Effector memory CD8-positive, alpha-beta T cell (primary cell): Measurements from ENCODE around the gene NGB.
"Not testable (repeated sequence)": the region's sequence is repeated elsewhere in the genome, so short reads cannot be mapped to it uniquely, and the experiment has no call there.

Experiments
- ATAC-seq: fragments of 150-1000 bp; cut with Tn5 transposase; replicated peaks from 2 replicates; pipeline ENCODE4 v1.10.0; 2021; ENCODE audit warnings: mild to moderate bottlenecking, moderate library complexity
- DNase-seq, 3 experiments: peaks; one replicate each; pipeline ENCODE4 v3.0.0; 2021
- H3K27ac Mint-ChIP-seq, 2 donors: one replicate each; pipeline ENCODE4 v1.8.0; 2022; ENCODE audit warnings: mild to moderate bottlenecking in 2 of 2, mixed read lengths in 2 of 2, moderate library complexity in 2 of 2
- H3K27me3 Mint-ChIP-seq, 2 donors: one replicate each; pipeline ENCODE4 v1.8.0; 2022; ENCODE audit warnings: mixed read lengths in 2 of 2
- H3K36me3 Mint-ChIP-seq: one replicate; pipeline ENCODE4 v1.8.0; 2022; ENCODE audit warnings: mild to moderate bottlenecking, moderate library complexity, mixed read lengths; ENCODE audit not compliant: insufficient read depth
- H3K4me1 Mint-ChIP-seq, 2 donors: one replicate each; pipeline ENCODE4 v1.8.0; 2022; ENCODE audit warnings: low read depth in 2 of 2, mixed read lengths in 2 of 2
- H3K4me3 Mint-ChIP-seq, 2 donors: one replicate each; pipeline ENCODE4 v1.8.0; 2022; ENCODE audit warnings: mild to moderate bottlenecking in 2 of 2, mixed read lengths in 2 of 2, moderate library complexity in 2 of 2
- H3K9me3 Mint-ChIP-seq, 2 donors: one replicate each; pipeline ENCODE4 v1.8.0; 2022; ENCODE audit warnings: mixed read lengths in 2 of 2

Gene NGB

GRCh38 chr14:77280921-77281320, 9.9 kb upstream of the NGB start:
- not testable (repeated sequence) for H3K36me3 Mint-ChIP-seq, H3K27ac Mint-ChIP-seq, H3K9me3 Mint-ChIP-seq, H3K4me3 Mint-ChIP-seq, H3K4me1 Mint-ChIP-seq, DNase-seq, H3K27me3 Mint-ChIP-seq, ATAC-seq

DNA sequence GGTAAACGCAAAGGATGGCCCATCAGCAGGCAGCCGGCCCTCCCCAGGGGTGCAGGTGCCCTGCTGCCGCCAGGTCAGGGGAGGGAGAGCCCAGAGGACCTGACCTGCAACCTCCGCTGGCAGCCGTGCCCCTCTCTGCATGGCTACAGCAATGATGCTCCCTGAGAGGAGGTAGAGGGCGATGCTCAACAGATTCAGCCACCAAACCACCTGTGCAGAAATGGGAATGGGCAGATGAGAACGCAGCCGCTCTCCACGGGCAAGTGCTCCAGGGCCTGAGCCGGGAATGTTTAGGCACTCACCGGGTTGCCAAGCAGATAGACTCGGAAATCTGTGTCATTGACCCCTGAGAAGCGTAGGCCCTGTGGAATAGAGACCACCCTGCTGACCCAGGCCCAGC, 8.7 kb upstream of the NGB start:
- Mint-ChIP-seq H3K9me3 (no peaks in the 10 kb centered on the region), H3K27me3 (no peaks in the 10 kb centered on the region), H3K4me1 (no peaks in the 10 kb centered on the region), H3K36me3 (no peaks in the 10 kb centered on the region), H3K27ac (no peak overlapping the region), H3K4me3 (no peak overlapping the region)
- DNase-seq (no peak), ATAC-seq (no peak)

- no peaks in the 10 kb centered on the region for H3K36me3 Mint-ChIP-seq
- peaks cover 0 to 4% of the 10 kb centered on the region in 2 donors for H3K27me3 Mint-ChIP-seq
- DNase-seq: no peak
- ATAC-seq: no peak
- no peak overlapping the region for H3K27ac Mint-ChIP-seq
- no peak overlapping the region for H3K4me3 Mint-ChIP-seq
- no peaks in the 10 kb centered on the region for H3K4me1 Mint-ChIP-seq
- no peaks in the 10 kb centered on the region for H3K9me3 Mint-ChIP-seq
These were observed 7.6 kb upstream of the NGB start for GRCh38 chr14:77278461-77279230.

- Mint-ChIP-seq H3K27me3 (peaks cover 17 to 21% of the 10 kb centered on the region in 2 donors), H3K4me3 (no peak overlapping the region), H3K27ac (no peak overlapping the region), H3K9me3 (no peaks in the 10 kb centered on the region), H3K4me1 (peaks cover 0 to 3% of the 10 kb centered on the region in 2 donors), H3K36me3 (no peaks in the 10 kb centered on the region)
- ATAC-seq (no peak), DNase-seq (no peak)
These were observed 6.0 kb upstream of the NGB start for GRCh38 chr14:77276959-77277358.

DNA sequence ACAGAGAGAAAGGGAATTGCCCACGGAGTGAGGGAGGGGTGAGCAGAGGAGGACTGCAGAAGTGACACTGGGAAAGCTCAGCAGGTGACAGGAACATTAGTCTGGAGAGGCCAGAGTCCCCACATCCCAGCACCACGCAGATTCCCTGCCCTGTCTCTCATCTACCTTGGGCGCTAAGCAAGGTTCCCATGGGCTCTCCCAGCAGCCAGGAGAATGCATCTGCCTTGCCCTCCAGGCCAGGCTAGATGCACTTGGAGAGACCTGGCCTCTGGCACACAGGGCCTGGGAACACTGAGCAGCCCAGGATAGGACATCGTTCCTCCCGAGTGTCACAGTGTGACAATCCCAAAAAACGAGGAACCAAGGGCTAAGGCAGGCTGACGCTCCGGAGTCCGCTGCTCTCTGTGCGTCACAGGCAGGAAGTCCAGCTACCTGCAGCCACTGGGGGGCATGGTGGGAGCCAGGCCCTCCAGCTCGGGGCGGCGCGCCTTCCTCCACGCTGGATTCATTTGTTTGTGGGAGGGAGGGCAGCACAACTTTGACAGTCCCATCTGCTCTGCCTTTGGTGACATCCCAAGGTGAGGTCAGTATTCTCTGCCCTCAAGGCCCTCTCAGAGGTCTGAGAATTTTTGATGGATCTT, 5.4 kb upstream of the NGB start:
- no peak overlapping the region for H3K4me3 Mint-ChIP-seq
- peaks cover 22 to 27% of the 10 kb centered on the region in 2 donors for H3K27me3 Mint-ChIP-seq
- no peaks in the 10 kb centered on the region for H3K36me3 Mint-ChIP-seq
- H3K27ac Mint-ChIP-seq: no peak overlapping the region
- peaks cover 0 to 3% of the 10 kb centered on the region in 2 donors for H3K4me1 Mint-ChIP-seq
- H3K9me3 Mint-ChIP-seq: no peaks in the 10 kb centered on the region
- DNase-seq (no peak), ATAC-seq (no peak)

DNA sequence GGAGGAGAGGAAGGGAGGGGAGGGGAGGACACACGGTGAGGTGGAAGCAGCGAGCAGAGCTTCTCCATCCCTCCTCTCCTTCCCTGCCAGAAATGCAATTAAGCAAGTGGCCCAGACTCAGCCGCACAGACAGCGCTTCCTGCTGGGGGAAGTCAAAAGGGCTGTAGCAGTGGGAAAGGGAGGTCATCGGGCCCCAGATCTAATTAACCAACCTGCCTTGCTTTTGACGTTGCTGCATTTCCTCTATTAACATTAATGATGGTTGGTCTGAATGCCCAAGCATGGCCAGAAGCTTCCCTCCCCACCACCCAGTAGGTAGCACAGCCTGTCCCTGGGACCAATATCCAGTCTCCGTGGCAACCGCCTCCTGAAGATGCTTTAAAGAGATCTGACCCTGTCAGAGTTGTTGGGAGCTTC, 4.6 kb upstream of the NGB start:
- ATAC-seq (no peak), DNase-seq (no peak)

DNA sequence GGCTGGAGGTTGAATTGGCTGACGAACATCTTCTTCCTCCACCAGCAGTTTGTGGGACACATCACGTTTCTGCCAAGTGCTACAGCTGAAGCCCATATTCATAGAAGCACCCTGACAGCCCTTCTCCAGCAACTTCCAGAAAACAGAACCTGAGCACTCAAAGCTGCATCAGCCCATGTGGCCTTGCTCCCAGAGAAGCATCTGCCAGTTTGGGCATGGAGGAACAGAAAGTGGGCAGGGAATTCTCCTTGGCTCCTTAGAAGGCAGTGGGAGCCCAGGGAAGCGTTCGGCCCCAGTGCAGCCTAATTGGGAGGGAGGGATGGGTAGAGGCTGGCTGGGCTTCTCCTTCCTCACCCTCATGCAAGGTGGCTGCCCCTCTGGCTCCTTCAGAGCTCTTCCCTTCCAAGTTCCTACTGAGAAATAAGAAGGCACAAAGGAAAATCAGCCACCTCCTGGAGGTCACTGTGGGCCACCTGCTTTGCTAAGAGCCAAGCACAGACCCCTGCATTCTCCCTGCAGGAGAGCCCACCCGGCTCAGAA, 4.1 kb upstream of the NGB start:
- Mint-ChIP-seq H3K4me3 (no peak overlapping the region), H3K27ac (no peak overlapping the region), H3K9me3 (no peaks in the 10 kb centered on the region), H3K4me1 (peaks cover 0 to 4% of the 10 kb centered on the region in 2 donors), H3K36me3 (no peaks in the 10 kb centered on the region), H3K27me3 (peaks cover 29 to 36% of the 10 kb centered on the region in 2 donors)
- ATAC-seq (no peak), DNase-seq (no peak)

More for the DNA sequence above, 4.6 kb upstream of the NGB start:
- H3K36me3 Mint-ChIP-seq: no peaks in the 10 kb centered on the region
- H3K9me3 Mint-ChIP-seq: no peaks in the 10 kb centered on the region
- no peak overlapping the region for H3K4me3 Mint-ChIP-seq
- H3K27ac Mint-ChIP-seq: no peak overlapping the region
- peaks cover 25 to 33% of the 10 kb centered on the region in 2 donors for H3K27me3 Mint-ChIP-seq
- peaks cover 0 to 4% of the 10 kb centered on the region in 2 donors for H3K4me1 Mint-ChIP-seq

DNA sequence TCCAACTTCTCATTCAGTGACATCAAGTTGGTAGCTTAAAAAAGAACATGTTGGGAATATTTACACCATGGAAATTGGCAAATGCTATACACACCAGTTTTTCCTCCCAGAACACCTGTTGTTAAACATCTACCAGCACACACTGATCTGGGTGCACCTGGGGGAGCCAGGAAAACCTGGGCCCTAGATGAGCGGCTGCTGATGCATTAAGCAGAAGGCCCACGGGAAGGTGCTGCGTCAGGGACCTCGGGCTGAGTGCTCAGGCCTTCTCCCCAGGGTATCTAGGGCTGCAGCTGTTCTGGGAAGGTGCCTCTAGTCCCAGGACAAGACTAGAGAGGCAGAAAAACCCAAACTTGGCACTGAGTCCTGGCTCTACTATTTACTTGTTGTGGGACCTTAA, 2.8 kb upstream of the NGB start:
- Mint-ChIP-seq H3K4me3 (no peak overlapping the region), H3K27ac (no peak overlapping the region)

DNA sequence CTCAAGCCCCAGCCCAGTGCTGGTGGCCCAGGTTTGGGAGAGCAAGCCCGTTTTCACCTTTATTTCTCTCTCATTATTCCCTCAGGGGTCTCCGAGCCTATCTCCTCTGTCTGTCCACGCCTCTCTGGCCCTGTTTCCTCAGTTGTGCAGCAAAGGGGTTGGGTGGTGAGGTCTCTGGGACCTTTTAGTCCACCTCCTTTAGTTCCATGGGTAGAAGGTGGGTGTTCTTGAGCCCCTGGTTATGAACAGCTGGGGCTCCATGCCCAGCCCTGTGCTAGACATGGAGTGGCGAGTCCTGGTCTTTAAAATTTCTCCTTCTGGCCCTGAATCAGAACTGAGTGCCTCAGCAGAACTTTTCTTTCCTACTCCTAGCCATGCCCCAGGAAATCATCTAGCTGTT, 1.3 kb upstream of the NGB start:
- peaks cover 47 to 60% of the 10 kb centered on the region in 2 donors for H3K27me3 Mint-ChIP-seq
- ATAC-seq: no peak
- no peak for DNase-seq
- no peak overlapping the region for H3K4me3 Mint-ChIP-seq
- peaks cover 3 to 7% of the 10 kb centered on the region in 2 donors for H3K4me1 Mint-ChIP-seq
- peaks cover 6% of the 10 kb centered on the region for H3K36me3 Mint-ChIP-seq
- no peaks in the 10 kb centered on the region for H3K9me3 Mint-ChIP-seq
- no peak overlapping the region for H3K27ac Mint-ChIP-seq

More for the DNA sequence above, 2.8 kb upstream of the NGB start:
- H3K9me3 Mint-ChIP-seq: no peaks in the 10 kb centered on the region
- peaks cover 35 to 47% of the 10 kb centered on the region in 2 donors for H3K27me3 Mint-ChIP-seq
- no peak for DNase-seq
- peaks cover 2% of the 10 kb centered on the region for H3K36me3 Mint-ChIP-seq
- ATAC-seq: no peak
- peaks cover 3 to 7% of the 10 kb centered on the region in 2 donors for H3K4me1 Mint-ChIP-seq

- no peak for ATAC-seq
- Mint-ChIP-seq H3K9me3 (no peaks in the 10 kb centered on the region), H3K27ac (no peak overlapping the region)
These were observed 469 bp downstream of the NGB start for GRCh38 chr14:77270361-77271112.

GRCh38 chr14:77268989-77269600, 1.9 kb downstream of the NGB start:
- no peak for ATAC-seq
- peak overlapping the region in 1 of 2 donors; percentile 45 for H3K4me3 Mint-ChIP-seq
- H3K36me3 Mint-ChIP-seq: peaks cover 6% of the 10 kb centered on the region
- H3K9me3 Mint-ChIP-seq: no peaks in the 10 kb centered on the region
- peaks cover 47 to 73% of the 10 kb centered on the region in 2 donors for H3K27me3 Mint-ChIP-seq
- H3K27ac Mint-ChIP-seq: peak overlapping the region in 1 of 2 donors; percentile 57
- H3K4me1 Mint-ChIP-seq: peaks cover 3 to 7% of the 10 kb centered on the region in 2 donors
- no peak for DNase-seq

More at GRCh38 chr14:77270361-77271112, 469 bp downstream of the NGB start:
- Mint-ChIP-seq H3K4me3 (peak overlapping the region in 1 of 2 donors; percentile 56), H3K4me1 (peaks cover 3 to 7% of the 10 kb centered on the region in 2 donors), H3K27me3 (peaks cover 47 to 63% of the 10 kb centered on the region in 2 donors), H3K36me3 (peaks cover 6% of the 10 kb centered on the region)
- DNase-seq: no peak

GRCh38 chr14:77267937-77268699, 2.9 kb downstream of the NGB start:
- no peak overlapping the region for H3K4me3 Mint-ChIP-seq
- ATAC-seq (no peak), DNase-seq (no peak)
- H3K36me3 Mint-ChIP-seq: peaks cover 6% of the 10 kb centered on the region
- peak overlapping the region in 1 of 2 donors; percentile 57 for H3K27ac Mint-ChIP-seq
- peaks cover 3 to 7% of the 10 kb centered on the region in 2 donors for H3K4me1 Mint-ChIP-seq
- H3K9me3 Mint-ChIP-seq: no peaks in the 10 kb centered on the region
- peaks cover 47 to 73% of the 10 kb centered on the region in 2 donors for H3K27me3 Mint-ChIP-seq
